RWPE2 (cell line): Measurements from ENCODE around the gene CDK18.

Experiments used
- ATAC-seq: fragments of 200-7000 bp; cut with Tn5 transposase; 3 replicates; pipeline ENCODE4 v1.9.1; 2021; ENCODE audit warnings: low read depth
- DNase-seq: peaks from one replicate; pipeline ENCODE4 v3.0.0-alpha.2; 2020; ENCODE audit warnings: low spot score
- H3K27ac ChIP-seq: fragments of 450-650 bp; 2 replicates; pipeline ENCODE4 v1.5.1; 2017; ENCODE audit warnings: mild to moderate bottlenecking; ENCODE audit not compliant: poor library complexity, severe bottlenecking
- H3K27me3 ChIP-seq: fragments of 250-450 bp; sonication (Bioruptor Pico); 2 replicates; pipeline ENCODE4 v1.5.1; 2021; ENCODE audit warnings: mild to moderate bottlenecking, moderate library complexity; ENCODE audit not compliant: insufficient read depth, poor library complexity, severe bottlenecking
- H3K36me3 ChIP-seq: fragments of 250-450 bp; sonication (Bioruptor Pico); 2 replicates; pipeline ENCODE4 v1.5.1; 2020; ENCODE audit warnings: low read depth, mild to moderate bottlenecking, moderate library complexity
- H3K4me1 ChIP-seq: fragments of 250-450 bp; sonication (Bioruptor Pico); 2 replicates; pipeline ENCODE4 v1.5.1; 2021; ENCODE audit warnings: mild to moderate bottlenecking, moderate library complexity; ENCODE audit not compliant: insufficient read depth, poor library complexity, severe bottlenecking
- H3K4me3 ChIP-seq: fragments of 250-450 bp; sonication (Bioruptor Pico); 2 replicates; pipeline ENCODE4 v1.5.1; 2021; ENCODE audit warnings: mild to moderate bottlenecking, moderate library complexity; ENCODE audit not compliant: severe bottlenecking
- H3K9me3 ChIP-seq: fragments of 250-450 bp; sonication (Bioruptor Pico); 2 replicates; pipeline ENCODE4 v1.5.1; 2021; ENCODE audit warnings: mild to moderate bottlenecking, moderate library complexity; ENCODE audit not compliant: severe bottlenecking
- TF ChIP-seq, protein P1 (sequence below): fragments of 450-650 bp; IDR thresholded peaks from one replicate; pipeline ENCODE4 v1.5.1; 2017; ENCODE audit warnings: mild to moderate bottlenecking, moderate library complexity; ENCODE audit not compliant: poor library complexity, severe bottlenecking

The CDK18 gene

GRCh38 chr1:205547936-205548827, 43.7 kb downstream of the CDK18 start:
- Histone ChIP-seq H3K4me3 (no peak overlapping the region), H3K27me3 (no peaks in the 10 kb centered on the region), H3K36me3 (no peaks in the 10 kb centered on the region), H3K27ac (no peak overlapping the region), H3K4me1 (peaks cover 7% of the 10 kb centered on the region), H3K9me3 (no peaks in the 10 kb centered on the region)
- no peak for ATAC-seq
- DNase-seq = no peak
- TF ChIP-seq, protein P1, sequence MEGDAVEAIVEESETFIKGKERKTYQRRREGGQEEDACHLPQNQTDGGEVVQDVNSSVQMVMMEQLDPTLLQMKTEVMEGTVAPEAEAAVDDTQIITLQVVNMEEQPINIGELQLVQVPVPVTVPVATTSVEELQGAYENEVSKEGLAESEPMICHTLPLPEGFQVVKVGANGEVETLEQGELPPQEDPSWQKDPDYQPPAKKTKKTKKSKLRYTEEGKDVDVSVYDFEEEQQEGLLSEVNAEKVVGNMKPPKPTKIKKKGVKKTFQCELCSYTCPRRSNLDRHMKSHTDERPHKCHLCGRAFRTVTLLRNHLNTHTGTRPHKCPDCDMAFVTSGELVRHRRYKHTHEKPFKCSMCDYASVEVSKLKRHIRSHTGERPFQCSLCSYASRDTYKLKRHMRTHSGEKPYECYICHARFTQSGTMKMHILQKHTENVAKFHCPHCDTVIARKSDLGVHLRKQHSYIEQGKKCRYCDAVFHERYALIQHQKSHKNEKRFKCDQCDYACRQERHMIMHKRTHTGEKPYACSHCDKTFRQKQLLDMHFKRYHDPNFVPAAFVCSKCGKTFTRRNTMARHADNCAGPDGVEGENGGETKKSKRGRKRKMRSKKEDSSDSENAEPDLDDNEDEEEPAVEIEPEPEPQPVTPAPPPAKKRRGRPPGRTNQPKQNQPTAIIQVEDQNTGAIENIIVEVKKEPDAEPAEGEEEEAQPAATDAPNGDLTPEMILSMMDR = no peak

GRCh38 chr1:205554026-205554811, 49.8 kb downstream of the CDK18 start:
- DNase-seq (no peak), ATAC-seq (no peak)
- TF ChIP-seq, protein P1 = no peak
- Histone ChIP-seq H3K4me1 (no peaks in the 10 kb centered on the region), H3K36me3 (no peaks in the 10 kb centered on the region), H3K4me3 (no peak overlapping the region), H3K9me3 (peaks cover 3% of the 10 kb centered on the region), H3K27me3 (no peaks in the 10 kb centered on the region), H3K27ac (no peak overlapping the region)

GRCh38 chr1:205561501-205562203, 57.2 kb downstream of the CDK18 start:
- Histone ChIP-seq H3K4me1 (no peaks in the 10 kb centered on the region), H3K27ac (no peak overlapping the region), H3K36me3 (no peaks in the 10 kb centered on the region), H3K9me3 (peaks cover 7% of the 10 kb centered on the region), H3K4me3 (no peak overlapping the region), H3K27me3 (peaks cover 1% of the 10 kb centered on the region)
- DNase-seq (no peak), ATAC-seq (no peak)
- TF ChIP-seq, protein P1 = no peak

- ATAC-seq (0 out of 3 replicates have a peak, but pooled peaks have one; percentile 38), DNase-seq (no peak)
- Histone ChIP-seq H3K4me1 (no peaks in the 10 kb centered on the region), H3K4me3 (no peak overlapping the region), H3K27ac (no peak overlapping the region), H3K27me3 (peaks cover 22% of the 10 kb centered on the region), H3K36me3 (no peaks in the 10 kb centered on the region), H3K9me3 (peaks cover 7% of the 10 kb centered on the region)
- TF ChIP-seq, protein P1 = no peak
These were observed 59.5 kb downstream of the CDK18 start for GRCh38 chr1:205563927-205564441.
